LNCaP clone FGC (cell line): ENCODE data around the gene WASF1.

ENCODE experiments used
- DNase-seq: peaks from one replicate; pipeline ENCODE4 v3.0.0-alpha.2; 2011; ENCODE audit warnings: low read depth
- H3K4me3 ChIP-seq: 2 replicates; pipeline ENCODE4 v1.5.1; 2011; ENCODE audit warnings: mild to moderate bottlenecking, low read depth, low read length, control low read depth
- CTCF ChIP-seq: IDR thresholded peaks from 2 replicates; pipeline ENCODE4 v1.5.1; 2012; ENCODE audit warnings: mild to moderate bottlenecking; ENCODE audit not compliant: control insufficient read depth, insufficient read depth; ENCODE audit errors: extremely low read depth

The WASF1 gene

GRCh38 chr6:110207652-110208051, 28.2 kb upstream of the WASF1 start:
- no peak for TF ChIP-seq CTCF
- no peak overlapping the region for H3K4me3 ChIP-seq
- DNase-seq, result no peak

- H3K4me3 ChIP-seq, result no peak overlapping the region
- no peak for TF ChIP-seq CTCF
- DNase-seq, result no peak
Measured at GRCh38 chr6:110201151-110201884, 21.8 kb upstream of the WASF1 start.

GRCh38 chr6:110198561-110198960, 19.1 kb upstream of the WASF1 start:
- TF ChIP-seq CTCF, result no peak
- no peak for DNase-seq

GRCh38 chr6:110196874-110197273, 17.4 kb upstream of the WASF1 start:
- no peak overlapping the region for H3K4me3 ChIP-seq
- no peak for TF ChIP-seq CTCF
- DNase-seq, result no peak

More at GRCh38 chr6:110198561-110198960, 19.1 kb upstream of the WASF1 start:
- H3K4me3 ChIP-seq, result no peak overlapping the region

- no peak overlapping the region for H3K4me3 ChIP-seq
- TF ChIP-seq CTCF, result no peak
- DNase-seq, result no peak
Measured at GRCh38 chr6:110195639-110196038, 16.2 kb upstream of the WASF1 start.

GRCh38 chr6:110191477-110191876, 12.0 kb upstream of the WASF1 start:
- H3K4me3 ChIP-seq, result no peak overlapping the region
- TF ChIP-seq CTCF, result no peak
- no peak for DNase-seq

GRCh38 chr6:110190726-110191125, 11.3 kb upstream of the WASF1 start:
- TF ChIP-seq CTCF, result no peak
- DNase-seq, result no peak
- H3K4me3 ChIP-seq, result no peak overlapping the region
